ENCODE results near the gene CXCR6. TPM values are rescaled to one million over a fixed set of nuclear protein-coding genes. Genes with fewer than 3 reads are reported as not detected.

The CXCR6 gene
- total and polyA plus RNA-seq, 2 experiments from 2014 or later = 0.10 TPM; not detected in 1

DNA sequence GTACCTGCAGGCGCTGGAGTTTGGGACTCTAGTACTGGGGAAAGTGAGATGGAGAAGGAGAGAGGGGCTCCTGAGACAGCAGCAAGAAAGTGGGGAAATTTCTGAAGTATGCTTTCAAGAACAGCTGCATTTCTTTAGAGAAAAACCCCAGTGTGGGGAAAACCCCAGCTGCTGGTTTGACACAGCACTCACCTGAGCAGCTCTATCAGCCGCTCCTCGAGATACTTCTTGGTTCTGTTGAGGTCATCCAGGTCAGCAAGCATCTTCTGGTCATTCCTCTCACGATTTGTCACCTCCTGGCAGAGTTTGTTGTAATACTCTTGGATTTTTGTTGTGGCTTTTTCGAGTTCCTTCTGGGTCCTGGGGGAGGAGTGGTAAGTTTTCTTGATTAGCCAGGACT is 18.8 kb downstream of the CXCR6 start (continued):
- TF ChIP-seq, protein P1, sequence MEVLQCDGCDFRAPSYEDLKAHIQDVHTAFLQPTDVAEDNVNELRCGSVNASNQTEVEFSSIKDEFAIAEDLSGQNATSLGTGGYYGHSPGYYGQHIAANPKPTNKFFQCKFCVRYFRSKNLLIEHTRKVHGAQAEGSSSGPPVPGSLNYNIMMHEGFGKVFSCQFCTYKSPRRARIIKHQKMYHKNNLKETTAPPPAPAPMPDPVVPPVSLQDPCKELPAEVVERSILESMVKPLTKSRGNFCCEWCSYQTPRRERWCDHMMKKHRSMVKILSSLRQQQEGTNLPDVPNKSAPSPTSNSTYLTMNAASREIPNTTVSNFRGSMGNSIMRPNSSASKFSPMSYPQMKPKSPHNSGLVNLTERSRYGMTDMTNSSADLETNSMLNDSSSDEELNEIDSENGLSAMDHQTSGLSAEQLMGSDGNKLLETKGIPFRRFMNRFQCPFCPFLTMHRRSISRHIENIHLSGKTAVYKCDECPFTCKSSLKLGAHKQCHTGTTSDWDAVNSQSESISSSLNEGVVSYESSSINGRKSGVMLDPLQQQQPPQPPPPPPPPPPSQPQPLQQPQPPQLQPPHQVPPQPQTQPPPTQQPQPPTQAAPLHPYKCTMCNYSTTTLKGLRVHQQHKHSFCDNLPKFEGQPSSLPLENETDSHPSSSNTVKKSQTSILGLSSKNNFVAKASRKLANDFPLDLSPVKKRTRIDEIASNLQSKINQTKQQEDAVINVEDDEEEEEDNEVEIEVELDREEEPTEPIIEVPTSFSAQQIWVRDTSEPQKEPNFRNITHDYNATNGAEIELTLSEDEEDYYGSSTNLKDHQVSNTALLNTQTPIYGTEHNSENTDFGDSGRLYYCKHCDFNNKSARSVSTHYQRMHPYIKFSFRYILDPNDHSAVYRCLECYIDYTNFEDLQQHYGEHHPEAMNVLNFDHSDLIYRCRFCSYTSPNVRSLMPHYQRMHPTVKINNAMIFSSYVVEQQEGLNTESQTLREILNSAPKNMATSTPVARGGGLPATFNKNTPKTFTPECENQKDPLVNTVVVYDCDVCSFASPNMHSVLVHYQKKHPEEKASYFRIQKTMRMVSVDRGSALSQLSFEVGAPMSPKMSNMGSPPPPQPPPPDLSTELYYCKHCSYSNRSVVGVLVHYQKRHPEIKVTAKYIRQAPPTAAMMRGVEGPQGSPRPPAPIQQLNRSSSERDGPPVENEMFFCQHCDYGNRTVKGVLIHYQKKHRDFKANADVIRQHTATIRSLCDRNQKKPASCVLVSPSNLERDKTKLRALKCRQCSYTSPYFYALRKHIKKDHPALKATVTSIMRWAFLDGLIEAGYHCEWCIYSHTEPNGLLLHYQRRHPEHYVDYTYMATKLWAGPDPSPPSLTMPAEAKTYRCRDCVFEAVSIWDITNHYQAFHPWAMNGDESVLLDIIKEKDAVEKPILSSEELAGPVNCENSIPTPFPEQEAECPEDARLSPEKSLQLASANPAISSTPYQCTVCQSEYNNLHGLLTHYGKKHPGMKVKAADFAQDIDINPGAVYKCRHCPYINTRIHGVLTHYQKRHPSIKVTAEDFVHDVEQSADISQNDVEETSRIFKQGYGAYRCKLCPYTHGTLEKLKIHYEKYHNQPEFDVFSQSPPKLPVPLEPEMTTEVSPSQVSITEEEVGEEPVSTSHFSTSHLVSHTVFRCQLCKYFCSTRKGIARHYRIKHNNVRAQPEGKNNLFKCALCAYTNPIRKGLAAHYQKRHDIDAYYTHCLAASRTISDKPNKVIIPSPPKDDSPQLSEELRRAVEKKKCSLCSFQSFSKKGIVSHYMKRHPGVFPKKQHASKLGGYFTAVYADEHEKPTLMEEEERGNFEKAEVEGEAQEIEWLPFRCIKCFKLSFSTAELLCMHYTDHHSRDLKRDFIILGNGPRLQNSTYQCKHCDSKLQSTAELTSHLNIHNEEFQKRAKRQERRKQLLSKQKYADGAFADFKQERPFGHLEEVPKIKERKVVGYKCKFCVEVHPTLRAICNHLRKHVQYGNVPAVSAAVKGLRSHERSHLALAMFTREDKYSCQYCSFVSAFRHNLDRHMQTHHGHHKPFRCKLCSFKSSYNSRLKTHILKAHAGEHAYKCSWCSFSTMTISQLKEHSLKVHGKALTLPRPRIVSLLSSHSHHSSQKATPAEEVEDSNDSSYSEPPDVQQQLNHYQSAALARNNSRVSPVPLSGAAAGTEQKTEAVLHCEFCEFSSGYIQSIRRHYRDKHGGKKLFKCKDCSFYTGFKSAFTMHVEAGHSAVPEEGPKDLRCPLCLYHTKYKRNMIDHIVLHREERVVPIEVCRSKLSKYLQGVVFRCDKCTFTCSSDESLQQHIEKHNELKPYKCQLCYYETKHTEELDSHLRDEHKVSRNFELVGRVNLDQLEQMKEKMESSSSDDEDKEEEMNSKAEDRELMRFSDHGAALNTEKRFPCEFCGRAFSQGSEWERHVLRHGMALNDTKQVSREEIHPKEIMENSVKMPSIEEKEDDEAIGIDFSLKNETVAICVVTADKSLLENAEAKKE (CRISPR knock-in tag; IDR thresholded peaks at IDR 0.05) = no peak
- TF ChIP-seq, protein P2, sequence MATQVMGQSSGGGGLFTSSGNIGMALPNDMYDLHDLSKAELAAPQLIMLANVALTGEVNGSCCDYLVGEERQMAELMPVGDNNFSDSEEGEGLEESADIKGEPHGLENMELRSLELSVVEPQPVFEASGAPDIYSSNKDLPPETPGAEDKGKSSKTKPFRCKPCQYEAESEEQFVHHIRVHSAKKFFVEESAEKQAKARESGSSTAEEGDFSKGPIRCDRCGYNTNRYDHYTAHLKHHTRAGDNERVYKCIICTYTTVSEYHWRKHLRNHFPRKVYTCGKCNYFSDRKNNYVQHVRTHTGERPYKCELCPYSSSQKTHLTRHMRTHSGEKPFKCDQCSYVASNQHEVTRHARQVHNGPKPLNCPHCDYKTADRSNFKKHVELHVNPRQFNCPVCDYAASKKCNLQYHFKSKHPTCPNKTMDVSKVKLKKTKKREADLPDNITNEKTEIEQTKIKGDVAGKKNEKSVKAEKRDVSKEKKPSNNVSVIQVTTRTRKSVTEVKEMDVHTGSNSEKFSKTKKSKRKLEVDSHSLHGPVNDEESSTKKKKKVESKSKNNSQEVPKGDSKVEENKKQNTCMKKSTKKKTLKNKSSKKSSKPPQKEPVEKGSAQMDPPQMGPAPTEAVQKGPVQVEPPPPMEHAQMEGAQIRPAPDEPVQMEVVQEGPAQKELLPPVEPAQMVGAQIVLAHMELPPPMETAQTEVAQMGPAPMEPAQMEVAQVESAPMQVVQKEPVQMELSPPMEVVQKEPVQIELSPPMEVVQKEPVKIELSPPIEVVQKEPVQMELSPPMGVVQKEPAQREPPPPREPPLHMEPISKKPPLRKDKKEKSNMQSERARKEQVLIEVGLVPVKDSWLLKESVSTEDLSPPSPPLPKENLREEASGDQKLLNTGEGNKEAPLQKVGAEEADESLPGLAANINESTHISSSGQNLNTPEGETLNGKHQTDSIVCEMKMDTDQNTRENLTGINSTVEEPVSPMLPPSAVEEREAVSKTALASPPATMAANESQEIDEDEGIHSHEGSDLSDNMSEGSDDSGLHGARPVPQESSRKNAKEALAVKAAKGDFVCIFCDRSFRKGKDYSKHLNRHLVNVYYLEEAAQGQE (IDR thresholded peaks at IDR 0.05; ENCODE audit: unreplicated experiment) = no peak
- TF ChIP-seq EZH2phosphoT487 (IDR thresholded peaks at IDR 0.05; ENCODE audit: unreplicated experiment) (no peak), NANOG (IDR thresholded peaks at IDR 0.05; ENCODE audit: borderline replicate concordance) (no peak)

DNA sequence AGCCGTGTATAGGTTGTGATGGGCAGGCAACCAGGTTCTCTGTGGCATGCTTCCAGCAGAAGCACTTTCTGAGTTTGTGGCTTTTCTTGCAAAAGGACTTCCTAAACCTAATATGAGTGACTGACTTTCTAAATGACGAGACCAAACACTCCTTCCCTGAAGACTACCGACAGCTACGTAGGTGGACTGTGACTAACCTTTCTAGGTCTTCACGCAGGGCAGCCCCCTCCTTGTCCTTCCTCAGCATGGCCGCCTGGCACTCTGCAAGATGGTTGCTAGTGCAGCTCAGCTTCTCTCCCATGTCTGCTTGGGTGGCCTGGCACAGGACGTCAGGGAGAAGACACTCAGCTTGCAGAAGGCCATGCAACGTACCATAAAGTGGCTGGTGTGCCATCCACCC is 20.9 kb downstream of the CXCR6 start:
- H3K4me1 ChIP-seq (ENCODE audit: insufficient read depth) = no peaks in the 10 kb centered on the region
- no peak overlapping the region for H3K4me2 ChIP-seq
- H3F3A ChIP-seq (replicated peaks; ENCODE audit: low read depth) = no peaks in the 10 kb centered on the region
- H3K9me2 ChIP-seq (ENCODE audit: insufficient read depth) = no peaks in the 10 kb centered on the region
- peaks cover 74% of the 10 kb centered on the region for H3K36me3 Mint-ChIP-seq (ENCODE audit: low read depth)
- H3K79me2 ChIP-seq (replicated peaks; ENCODE audit: insufficient read depth) = no peaks in the 10 kb centered on the region
- no peak overlapping the region for H3K27ac ChIP-seq (ENCODE audit: low read depth)
- no peak for DNase-seq (ENCODE audit: low spot score)
- H3K4me3 Mint-ChIP-seq = no peak overlapping the region
- H3K4me3 ChIP-seq = no peak overlapping the region
- no peak overlapping the region for H3K27ac Mint-ChIP-seq
- peaks cover 40% of the 10 kb centered on the region for H3K36me3 ChIP-seq (ENCODE audit: insufficient read depth)
- H3K27me3 Mint-ChIP-seq (ENCODE audit: insufficient read depth, low read depth, poor library complexity) = peaks cover 2% of the 10 kb centered on the region
- H2AFZ ChIP-seq = no peak overlapping the region
- H4K20me1 ChIP-seq (replicated peaks; ENCODE audit: insufficient read depth) = no peaks in the 10 kb centered on the region; the same call in 1 of the 2 replicates
- no peaks in the 10 kb centered on the region for H3K9me3 Mint-ChIP-seq
- TF ChIP-seq, protein P3, sequence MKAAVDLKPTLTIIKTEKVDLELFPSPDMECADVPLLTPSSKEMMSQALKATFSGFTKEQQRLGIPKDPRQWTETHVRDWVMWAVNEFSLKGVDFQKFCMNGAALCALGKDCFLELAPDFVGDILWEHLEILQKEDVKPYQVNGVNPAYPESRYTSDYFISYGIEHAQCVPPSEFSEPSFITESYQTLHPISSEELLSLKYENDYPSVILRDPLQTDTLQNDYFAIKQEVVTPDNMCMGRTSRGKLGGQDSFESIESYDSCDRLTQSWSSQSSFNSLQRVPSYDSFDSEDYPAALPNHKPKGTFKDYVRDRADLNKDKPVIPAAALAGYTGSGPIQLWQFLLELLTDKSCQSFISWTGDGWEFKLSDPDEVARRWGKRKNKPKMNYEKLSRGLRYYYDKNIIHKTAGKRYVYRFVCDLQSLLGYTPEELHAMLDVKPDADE (IDR thresholded peaks at IDR 0.05) = no peak
- TF ChIP-seq POLR2AphosphoS5 (IDR thresholded peaks at IDR 0.05; ENCODE audit: low read depth) = no peak
- no peak for ATAC-seq
- no peaks in the 10 kb centered on the region for H3K27me3 ChIP-seq (ENCODE audit: insufficient read depth)
- no peaks in the 10 kb centered on the region; the same call in 2 of the 3 replicates for H3K4me1 Mint-ChIP-seq

Measured in GM23338 (cell line).